NB4 (cell line): ENCODE data around the gene IP6K2.

Experiments used
- MYC ChIP-seq: IDR thresholded peaks from 2 replicates; pipeline ENCODE4 v1.6.1; 2011; ENCODE audit warnings: low read depth, low read length
- POLR2A ChIP-seq: IDR thresholded peaks from 2 replicates; pipeline ENCODE4 v1.6.1; 2011; ENCODE audit warnings: mild to moderate bottlenecking; ENCODE audit not compliant: insufficient read length; ENCODE audit errors: extremely low read depth
- TF ChIP-seq, protein P1 (sequence below): IDR thresholded peaks from one replicate; pipeline ENCODE4 v1.5.1; 2012; ENCODE audit warnings: low read depth, low read length

DNA sequence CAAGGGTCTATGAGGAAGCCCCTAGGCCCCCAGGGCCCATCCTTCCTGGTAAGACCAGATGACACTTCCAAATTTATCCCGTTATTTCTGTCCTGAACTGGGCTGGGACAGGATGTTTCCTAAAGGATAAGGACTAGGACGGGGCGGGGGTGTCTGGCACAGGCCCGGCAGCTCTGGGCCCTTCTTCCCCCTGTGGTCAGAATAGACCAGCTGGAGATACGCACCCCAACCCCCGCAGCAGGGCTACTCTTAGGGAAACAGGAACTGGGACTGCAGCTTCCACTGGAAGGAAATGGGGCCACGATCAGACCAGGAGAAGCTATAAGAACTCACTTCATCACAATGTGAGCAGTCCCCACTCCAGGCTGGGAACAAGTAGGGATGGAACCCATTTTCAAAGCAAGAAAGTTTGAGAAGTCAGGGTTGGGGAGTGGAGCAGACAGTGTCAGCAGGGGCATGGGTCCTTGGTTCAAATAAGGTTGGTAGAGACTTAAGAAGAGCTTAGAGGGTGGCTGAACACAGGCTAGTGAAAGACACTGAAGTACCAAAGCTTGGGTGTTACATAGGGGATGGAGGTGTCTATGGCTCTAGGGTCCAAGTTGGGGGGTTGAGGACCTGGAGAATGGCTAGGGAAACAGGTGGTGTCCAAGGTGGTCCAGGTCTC lies 32.4 kb downstream of the IP6K2 start:
- TF ChIP-seq, protein P1, sequence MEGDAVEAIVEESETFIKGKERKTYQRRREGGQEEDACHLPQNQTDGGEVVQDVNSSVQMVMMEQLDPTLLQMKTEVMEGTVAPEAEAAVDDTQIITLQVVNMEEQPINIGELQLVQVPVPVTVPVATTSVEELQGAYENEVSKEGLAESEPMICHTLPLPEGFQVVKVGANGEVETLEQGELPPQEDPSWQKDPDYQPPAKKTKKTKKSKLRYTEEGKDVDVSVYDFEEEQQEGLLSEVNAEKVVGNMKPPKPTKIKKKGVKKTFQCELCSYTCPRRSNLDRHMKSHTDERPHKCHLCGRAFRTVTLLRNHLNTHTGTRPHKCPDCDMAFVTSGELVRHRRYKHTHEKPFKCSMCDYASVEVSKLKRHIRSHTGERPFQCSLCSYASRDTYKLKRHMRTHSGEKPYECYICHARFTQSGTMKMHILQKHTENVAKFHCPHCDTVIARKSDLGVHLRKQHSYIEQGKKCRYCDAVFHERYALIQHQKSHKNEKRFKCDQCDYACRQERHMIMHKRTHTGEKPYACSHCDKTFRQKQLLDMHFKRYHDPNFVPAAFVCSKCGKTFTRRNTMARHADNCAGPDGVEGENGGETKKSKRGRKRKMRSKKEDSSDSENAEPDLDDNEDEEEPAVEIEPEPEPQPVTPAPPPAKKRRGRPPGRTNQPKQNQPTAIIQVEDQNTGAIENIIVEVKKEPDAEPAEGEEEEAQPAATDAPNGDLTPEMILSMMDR, result no peak
- TF ChIP-seq POLR2A (no peak), MYC (no peak)
